ENCODE data around the gene LMNA.

- TF ChIP-seq CTCF (IDR thresholded peaks at IDR 0.05) (no peak), POLR2A (IDR thresholded peaks at IDR 0.05) (no peak)
These were observed 7.6 kb downstream of the LMNA start for GRCh38 chr1:156122086-156122485.
